ELF-1 (cell line): ENCODE results near the gene TMEM129.
"Not testable (repeated sequence)": the region's sequence is repeated elsewhere in the genome, so short reads cannot be mapped to it uniquely, and the experiment has no call there.

ENCODE experiments used
- DNase-seq: peaks from one replicate; pipeline ENCODE4 v3.0.0-alpha.2; 2016; ENCODE audit warnings: low read depth, low spot score

The TMEM129 gene

DNA sequence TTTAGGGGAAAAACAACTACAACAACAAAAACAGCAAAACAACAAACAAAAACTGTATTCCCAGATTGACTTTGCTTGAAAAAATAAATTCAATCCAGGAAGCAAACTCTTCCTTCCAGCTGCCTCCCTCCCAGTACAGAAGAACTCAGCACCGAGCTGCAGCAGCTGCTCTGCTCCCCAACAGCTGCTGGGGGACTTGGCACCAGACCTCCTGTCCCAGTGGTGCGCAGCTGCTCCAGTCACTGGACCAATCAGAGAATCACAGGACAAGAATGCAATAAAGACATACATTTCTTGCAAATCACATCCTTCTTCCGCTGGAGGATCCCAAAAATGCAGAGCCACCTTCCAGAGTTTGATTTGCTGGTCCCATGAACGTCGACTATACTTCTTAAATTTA lies 25.2 kb downstream of the TMEM129 start:
- no peak for DNase-seq

DNA sequence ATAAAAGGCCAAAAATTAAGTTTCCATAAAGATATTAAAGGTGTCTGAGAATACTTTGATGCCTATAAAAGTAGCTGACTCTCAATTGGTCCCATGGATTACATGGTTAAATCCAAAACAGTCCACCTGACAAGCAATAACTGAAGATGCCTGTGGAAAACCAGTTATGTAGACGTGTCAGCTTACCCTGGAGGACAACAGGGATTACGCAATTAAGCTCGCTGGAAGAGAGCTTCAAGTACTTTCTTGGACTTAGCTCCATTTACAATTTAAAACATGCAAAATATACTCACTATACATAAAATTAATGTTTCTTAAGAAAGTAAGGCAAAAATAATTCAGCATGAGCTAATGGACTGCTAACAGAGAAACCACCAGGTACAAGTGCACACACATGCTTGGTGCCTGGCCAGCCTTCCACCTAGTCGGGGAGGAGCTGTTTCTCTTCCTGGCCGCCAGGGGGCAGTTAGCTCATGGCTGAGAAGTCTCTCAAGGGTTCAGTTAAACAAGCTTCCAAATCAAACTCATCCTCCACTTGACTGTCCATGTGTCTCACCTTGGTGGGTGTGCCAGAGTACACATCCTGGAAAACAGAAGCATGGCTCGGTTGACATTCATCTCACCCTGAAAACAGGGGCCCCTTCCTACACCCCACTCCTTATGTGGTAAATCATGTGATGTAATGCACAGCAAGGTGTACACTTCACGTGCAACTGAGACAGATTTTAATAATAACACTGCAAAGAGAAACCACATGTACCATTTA lies 27.8 kb downstream of the TMEM129 start:
- peak; percentile 83 for DNase-seq

DNA sequence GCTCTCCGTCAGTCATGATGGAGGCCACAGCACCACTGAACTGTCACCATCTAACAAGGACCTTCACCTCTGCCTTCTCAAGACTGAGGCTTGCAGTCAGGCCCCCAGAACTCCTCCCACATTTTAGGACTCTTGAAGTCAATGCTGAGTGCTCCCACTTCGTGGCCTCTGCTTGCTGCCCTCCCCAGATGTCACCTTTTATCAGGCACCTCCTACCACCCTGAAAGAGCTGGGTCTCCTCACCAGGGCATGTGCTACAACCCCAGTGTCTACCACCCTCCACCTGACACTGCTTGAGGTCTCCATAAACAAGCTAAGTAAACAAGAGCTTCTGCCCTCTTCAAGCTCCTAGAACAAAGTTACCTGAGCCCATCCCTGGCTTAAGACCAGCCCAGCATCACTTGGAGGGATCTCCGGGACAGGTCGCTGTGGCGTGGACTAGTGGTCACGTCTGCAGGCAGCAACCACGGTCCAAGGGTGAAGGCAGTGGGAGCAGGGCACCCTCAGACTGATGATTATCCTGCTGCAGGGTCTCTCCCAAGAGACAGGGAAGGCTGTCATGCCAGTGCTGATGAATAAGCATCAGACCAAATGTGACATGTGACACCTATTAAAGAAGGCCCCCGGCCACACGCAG lies 29.3 kb downstream of the TMEM129 start:
- no peak for DNase-seq

DNA sequence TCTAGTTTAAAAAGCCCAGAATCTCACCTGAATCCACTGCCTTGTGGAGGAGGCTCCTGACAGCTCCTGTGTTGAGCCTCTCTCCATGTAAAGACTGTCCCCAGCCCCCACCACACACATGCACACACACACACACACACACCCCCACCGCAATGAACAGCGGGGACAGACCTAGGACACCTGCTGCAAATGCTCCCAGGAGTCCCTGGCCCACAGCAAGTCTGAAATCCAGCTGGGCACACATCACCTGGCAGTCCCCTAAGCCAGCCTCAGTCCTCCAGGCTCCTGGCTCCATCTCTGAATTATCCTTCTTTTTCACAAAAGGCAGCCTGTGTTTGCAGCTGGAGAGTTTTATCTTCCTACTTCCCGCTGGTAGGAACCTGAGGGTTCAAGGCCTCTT lies 30.4 kb downstream of the TMEM129 start:
- no peak for DNase-seq

DNA sequence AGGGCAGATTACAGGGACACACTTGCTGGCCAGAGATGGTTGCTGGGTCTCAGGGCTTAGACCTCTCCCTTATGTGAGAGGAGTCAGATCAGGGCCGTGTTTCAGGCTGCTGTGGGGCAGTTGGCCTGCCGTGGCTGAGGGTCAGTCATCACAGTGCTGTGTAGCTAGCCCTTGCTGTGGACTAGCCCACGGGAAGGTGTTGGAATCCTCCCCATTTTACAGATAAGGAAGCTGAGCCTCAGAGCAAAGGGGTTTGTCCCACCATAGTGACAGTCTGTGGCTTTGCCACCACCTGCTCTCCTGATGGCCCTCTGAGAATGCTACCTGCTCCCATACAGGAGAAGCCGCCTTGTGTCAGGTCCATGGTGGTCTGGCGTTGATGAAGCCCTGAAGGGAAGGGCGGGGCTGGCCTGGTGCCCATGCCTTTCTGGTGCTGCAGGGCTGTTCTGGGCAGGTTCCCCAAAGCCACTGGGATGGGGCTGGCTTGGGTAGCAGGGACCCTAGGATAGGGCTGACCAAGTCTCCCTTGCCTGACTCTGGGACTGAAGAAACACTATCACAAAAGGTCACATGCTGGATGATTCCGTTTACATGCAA lies 34.6 kb downstream of the TMEM129 start:
- peak; percentile 21 for DNase-seq

DNA sequence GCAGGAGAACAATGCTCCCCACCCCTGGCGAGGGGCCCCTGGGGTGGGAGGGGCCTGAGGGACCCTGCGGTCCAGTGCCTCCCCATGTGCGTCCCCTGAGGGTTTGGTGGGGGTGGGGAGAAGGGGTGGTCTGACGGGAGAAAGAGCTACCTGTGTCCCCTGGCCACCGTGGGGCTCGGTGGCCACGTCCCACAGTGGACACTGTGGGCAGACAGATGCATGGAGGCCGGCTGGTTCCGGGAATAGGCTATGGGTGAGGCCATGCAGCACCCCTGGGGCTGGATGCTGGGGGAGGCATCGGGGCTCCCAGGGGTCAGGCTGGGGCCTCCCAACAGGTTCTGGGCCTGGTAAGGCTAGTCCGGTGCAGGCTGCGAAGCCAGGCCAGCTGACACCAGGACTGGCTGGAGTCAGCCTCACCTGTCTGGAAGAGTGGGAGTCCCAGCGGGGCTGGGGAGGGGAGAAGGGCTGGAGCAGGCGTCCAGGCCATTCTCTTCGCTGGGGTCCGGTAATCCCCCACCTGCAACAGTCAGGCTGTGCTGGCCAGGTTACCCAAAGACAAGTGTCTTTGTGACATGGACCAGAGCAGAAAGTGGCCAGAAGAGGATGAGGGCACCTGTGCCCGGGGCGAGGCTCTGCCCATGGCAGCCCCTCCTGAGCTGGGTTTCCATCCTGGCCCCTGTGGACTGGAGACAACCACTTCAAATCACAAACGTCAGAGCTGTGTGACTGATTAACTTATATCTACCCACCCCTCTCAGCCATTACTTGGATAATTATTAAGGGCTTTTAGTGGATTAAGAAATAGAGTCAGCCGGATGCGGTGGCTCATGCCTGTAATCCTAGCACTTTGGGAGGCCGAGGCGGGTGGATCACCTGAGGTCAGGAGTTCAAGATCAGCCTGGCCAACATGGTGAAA lies 35.6 kb downstream of the TMEM129 start:
- no peak for DNase-seq

DNA sequence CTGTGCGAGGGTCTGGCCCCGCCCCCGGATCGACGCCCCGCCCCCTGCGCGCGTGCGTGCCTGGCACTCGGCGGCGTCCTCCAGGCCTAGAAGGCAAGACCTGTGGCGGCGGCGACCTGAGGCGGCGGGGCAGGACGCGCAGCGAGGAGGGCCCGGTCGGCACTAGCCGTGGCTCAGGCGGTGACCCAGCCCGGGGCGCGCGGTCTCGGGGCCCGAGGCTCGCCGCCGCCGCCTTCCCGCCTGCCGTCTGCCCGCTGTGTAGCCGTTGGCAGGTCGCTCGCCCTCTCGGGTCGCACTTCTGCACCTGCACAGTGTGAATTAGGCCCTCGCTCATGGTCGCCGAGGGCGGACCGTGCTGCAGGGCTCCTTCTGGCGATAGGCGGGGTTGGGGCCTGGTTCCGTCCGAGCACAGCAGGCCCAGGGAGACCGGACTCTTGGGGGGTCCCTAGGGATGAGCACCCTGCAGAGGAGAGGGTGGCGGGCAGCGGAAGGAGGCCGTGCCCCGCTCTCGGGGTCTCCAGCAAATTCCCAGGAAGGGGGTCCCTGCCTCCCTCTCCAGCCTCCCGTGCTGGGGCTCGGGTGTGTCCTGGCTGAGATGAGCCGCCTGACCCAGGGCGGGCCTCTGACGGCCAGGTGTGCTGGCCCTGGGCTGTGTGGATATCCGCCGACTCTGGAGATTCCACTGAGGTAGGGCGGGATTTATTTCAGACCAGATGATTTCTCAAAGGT lies 36.5 kb downstream of the TMEM129 start:
- DNase-seq: no peak

DNA sequence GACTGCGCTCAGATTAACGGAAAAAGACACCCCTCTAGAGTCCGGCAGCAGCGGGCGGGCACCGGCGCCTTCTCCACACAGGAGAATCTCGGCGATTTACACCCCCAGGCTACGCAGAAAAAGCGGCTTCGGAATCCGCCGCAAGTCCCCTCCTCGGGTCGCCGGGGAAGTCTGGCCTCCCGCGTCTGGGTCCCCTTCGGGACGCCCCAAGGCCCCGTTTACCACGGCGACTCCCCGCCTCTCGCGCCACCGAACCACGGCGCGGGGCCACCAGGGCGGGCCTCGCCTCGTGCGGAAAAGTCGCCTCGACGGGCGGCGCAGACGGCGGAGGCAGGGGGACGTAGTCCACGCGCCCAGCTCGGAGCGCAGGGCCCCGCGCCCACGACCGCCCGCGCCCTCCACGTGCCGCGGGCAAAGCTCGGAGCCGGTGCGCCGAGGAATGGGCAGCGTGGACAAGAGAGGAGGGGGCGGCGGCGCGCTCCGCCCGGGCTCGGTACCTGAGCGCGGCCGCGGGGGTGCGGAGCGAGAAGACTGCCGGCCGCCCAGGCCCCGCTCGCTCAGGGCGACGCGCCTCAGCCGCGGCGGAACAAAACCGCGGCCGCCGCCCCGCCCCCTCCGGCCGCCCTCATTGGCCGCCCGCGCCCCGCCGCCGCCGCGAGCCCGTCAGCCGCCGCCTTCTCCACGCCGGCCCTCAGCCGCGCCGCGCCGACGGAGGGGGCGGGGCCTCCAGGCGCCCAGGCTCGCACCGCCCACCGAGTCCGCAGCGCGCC lies 37.2 kb downstream of the TMEM129 start, which contains the start of gene FAM53A:
FAM53A (minus strand) TSS at position 578 of the 770 bp plus-strand sequence. CDS start 15,572 bp downstream, outside the sequence.
- DNase-seq: peak; percentile 84

DNA sequence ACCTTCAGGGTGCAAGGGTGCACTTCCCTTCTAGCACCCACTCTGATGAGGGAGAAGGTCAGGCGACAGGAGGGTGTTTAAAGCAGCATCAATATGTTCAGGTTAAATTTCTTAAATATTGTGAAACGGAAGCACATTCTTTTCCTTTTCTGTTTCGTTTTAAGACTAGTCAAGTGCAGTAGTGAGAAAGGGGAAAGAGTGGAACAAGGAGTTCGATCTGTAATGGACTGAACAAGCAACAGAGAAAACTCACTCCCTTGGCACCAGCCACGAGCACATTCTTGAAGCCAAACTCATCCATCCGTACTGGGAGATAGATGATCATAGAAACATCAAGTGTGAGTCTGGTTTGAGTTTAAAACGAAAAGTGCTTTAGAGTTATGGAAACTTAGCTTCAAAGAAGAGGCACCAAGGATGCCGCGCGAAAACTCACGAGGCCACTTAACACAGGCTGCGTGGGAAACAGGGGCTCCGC lies 37.8 kb downstream of the TMEM129 start:
- no peak for DNase-seq

DNA sequence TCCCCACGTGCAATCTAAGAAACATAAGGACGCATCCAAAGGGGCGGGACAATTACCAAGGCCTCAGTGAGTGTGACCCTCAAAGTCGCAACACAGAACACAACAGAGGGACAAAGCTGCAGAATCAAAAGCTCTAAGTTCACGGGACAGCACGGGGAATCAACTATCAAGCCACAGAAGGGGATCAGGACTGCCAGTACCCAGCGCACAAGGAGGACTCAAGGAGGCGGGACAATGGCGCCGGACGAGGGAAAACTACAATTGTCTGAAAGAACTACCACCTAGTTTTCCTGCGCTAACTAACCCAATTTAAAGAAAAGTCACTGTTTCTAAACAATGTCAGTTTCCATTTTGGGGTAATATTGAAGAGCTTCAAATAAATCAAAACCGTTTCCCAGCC lies 38.3 kb downstream of the TMEM129 start:
- no peak for DNase-seq

DNA sequence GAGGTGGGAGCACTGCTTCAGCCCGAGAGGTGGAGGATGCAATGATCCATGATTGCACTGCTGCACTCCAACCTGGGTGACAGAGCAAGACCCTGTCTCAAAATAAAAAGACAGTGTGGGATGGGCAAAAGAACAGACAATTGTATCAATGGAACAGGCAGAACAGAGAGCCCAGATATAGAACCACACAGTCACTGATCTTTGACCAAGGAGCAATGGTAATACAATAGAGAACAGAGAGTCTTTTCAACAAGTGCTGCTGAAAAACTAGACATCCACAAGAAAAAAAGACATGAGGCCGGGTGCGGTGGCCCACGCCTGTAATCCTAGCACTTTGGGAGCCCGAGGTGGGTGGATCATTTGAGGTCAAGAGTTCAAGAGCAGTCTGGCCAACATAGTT lies 42.9 kb downstream of the TMEM129 start:
- no peak for DNase-seq

DNA sequence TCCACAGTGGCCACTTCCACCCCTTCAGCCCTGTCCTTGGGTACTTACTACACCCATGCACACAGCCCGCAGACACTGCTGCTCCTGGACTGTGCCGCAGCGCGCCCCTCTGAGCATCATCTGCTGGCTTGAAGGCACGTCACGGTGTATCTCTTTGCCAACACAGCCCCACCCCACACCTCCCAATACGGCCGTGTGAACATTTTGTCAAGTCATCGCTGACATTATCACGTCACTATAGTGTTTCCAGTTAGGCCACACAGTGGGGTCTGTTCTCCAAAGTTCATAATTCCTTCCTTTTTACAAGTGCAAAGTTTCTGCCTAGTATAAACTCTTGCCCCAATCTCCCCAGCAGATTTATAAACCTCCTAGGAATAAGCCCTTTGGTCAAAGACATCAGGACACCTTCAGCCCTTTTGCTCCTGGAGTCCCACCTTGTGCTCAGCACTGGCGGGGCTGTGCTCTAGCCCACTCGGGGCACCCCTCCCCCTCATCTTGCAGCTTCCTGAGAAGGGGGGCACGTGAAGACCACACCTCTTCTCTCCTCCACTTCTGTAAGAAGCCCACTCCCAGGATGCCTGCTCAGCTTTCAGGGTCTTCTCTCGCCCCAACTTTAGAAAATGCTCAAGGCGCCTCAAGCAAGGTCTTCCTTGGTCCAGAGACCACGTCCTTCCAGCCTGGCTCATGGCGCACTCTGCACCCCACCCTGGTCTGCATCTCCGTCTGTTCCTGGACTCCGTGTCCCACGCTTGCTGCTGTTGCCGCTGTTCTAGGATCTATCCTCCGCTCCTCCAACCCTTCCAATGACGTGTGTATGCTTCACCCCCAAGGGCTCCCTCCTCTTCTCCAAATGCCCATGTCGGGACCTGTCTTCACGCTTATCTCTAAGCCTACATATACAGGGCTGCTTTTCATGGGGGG lies 44.3 kb downstream of the TMEM129 start:
- no peak for DNase-seq

DNA sequence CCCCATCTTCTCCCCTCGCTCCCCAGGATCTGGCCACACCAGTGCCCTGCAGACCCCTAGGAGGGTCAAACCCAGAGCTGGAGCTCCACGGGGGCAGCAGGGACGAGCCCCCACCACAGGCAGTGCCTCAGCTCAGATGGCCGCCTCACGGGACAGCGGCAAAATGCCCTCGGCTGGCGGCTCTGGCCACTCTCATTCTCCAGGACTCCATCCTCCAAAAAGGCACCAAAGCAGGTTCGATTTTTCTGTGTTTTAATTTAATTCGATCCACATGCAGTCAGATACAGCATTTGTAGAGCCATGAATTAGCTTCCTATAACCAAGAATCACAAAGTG lies 45.4 kb downstream of the TMEM129 start:
- no peak for DNase-seq

DNA sequence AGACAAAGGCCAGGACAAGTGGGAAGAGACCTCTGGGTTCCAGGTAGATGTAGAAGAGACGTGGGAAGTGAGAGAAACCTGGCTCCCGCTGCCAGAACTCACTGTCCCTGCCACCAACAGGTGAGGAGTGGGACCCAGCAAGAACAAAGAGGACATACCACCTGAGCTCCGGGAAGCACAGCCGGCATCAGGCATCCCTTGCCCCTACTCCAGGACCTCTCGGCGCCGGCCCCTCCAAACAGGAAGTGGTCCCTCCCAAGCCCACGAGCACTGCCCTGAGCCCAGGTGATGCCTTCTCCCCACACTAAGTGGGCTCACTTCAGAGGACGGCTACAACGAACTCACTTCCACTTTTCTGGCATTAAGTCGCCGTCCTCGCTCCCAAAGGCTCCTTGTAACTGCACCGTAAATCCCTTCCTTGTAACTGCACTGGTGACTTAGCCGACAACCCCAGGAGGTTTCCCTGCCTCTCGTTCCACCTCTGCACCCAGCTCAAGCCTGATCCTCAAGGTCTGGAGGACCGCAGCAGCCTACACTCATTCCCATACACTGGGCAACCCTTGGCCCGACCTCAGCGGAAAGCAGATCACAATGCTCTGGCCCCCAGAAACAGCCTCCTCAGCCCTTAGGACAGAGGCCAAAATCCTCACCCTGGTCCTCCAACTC lies 45.9 kb downstream of the TMEM129 start:
- DNase-seq: no peak

DNA sequence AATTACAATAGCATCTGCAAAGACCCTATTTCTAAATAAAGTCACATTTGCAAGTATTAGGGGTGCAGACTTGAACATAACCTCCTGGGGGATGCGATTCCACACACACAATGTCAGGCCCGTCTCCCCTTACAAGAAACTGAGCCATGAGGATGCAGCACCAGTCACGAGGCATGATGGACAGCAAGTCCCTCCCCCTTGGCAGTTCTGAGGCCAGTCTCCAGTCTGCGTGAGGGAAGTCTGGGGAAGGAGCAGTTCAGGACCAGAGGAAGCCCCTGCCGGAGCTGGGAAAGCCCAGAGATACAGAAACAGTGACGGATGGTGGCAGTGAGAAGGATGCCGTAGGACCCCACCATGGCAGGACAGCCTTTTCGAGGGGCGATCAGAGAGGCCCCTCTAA lies 46.4 kb downstream of the TMEM129 start:
- peak; percentile 25 for DNase-seq

DNA sequence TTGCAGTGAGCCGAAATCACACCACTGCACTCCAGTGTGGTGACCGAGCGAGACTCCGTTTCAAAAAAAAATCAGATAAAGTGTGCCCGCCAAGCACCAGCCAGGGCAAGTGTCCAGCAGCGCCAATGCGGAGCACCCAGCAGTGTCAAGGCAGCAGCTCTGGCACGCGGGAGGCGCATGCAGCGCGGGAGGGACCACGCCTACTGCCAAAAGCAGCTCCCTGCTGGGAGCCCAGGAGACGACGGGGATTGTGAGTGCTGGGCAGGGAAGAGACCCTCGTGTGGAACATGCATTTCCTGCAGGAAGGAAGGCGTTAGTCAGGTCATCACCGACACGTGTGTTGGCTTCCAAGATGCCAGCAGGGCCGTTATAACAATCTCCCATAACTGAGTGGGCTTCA lies 47.5 kb downstream of the TMEM129 start:
- DNase-seq: no peak

DNA sequence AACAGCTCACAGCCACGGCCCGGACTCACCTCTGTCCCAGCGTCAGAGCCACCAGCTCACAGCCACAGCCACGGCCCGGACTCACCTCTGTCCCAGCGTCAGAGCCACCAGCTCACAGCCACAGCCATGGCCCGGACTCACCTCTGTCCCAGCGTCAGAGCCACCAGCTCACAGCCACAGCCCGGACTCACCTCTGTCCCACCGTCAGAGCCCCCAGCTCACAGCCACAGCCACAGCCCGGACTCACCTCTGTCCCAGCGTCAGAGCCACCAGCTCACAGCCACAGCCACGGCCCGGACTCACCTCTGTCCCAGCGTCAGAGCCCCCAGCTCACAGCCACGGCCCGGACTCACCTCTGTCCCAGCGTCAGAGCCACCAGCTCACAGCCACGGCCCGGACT lies 50.1 kb downstream of the TMEM129 start:
- DNase-seq: not testable (repeated sequence)

DNA sequence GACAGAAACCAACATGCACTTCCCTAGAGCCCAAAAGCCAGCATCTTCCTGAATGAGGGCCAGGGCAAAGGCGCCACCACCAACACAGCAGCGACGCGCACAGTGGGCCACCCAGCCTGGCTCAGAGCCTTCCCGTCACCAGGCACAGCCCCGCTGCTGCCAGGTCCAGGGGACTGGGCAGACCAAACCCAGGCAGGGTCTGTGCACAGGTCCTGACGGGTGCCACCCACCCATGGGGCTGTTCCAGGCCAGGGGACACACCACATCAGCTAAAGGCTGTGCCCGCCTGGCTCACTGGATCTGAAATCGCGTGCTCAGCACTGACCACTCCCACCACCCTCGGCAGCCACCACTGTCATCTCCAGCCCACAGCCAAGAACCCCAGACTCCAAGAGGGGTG lies 50.8 kb downstream of the TMEM129 start:
- DNase-seq: no peak

DNA sequence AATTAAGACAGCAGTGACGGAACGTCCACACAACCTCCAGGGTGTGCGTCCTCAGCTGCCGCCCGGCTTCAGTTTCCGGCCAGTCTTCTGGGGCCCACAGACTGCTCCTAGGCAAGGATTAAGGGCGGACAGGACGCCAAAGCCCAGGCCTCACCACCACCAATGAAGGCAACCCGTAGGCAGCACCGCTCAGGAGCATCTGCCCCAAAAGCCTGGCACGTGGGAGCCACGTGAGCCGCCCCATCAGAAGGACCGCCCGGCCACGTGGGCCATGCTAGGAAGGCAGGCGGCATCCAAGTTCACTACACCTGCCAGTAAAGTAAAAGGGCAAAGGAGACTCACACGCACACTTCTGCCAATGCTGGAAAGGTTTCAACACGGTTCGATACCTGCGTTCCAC lies 51.3 kb downstream of the TMEM129 start:
- no peak for DNase-seq
